ENCODE data around the gene COA1.

COA1 gene

GRCh38 chr7:43616977-43617376, 112.3 kb downstream of the COA1 start:
- no peak overlapping the region for H3K4me3 ChIP-seq (ENCODE audit: control insufficient read depth, low read depth, low read length)
- DNase-seq (ENCODE audit: low read depth): no peak
- TF ChIP-seq, protein P1, sequence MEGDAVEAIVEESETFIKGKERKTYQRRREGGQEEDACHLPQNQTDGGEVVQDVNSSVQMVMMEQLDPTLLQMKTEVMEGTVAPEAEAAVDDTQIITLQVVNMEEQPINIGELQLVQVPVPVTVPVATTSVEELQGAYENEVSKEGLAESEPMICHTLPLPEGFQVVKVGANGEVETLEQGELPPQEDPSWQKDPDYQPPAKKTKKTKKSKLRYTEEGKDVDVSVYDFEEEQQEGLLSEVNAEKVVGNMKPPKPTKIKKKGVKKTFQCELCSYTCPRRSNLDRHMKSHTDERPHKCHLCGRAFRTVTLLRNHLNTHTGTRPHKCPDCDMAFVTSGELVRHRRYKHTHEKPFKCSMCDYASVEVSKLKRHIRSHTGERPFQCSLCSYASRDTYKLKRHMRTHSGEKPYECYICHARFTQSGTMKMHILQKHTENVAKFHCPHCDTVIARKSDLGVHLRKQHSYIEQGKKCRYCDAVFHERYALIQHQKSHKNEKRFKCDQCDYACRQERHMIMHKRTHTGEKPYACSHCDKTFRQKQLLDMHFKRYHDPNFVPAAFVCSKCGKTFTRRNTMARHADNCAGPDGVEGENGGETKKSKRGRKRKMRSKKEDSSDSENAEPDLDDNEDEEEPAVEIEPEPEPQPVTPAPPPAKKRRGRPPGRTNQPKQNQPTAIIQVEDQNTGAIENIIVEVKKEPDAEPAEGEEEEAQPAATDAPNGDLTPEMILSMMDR (conservative IDR thresholded peaks at IDR 0.05; ENCODE audit: control insufficient read depth, insufficient read depth, low read depth, low read length): no peak

- H3K4me3 ChIP-seq (ENCODE audit: control insufficient read depth, low read depth, low read length): no peak overlapping the region
- TF ChIP-seq, protein P1 (conservative IDR thresholded peaks at IDR 0.05; ENCODE audit: control insufficient read depth, insufficient read depth, low read depth, low read length): no peak
- DNase-seq (ENCODE audit: low read depth): no peak
These were observed 113.7 kb downstream of the COA1 start for GRCh38 chr7:43615558-43616145.

DNA sequence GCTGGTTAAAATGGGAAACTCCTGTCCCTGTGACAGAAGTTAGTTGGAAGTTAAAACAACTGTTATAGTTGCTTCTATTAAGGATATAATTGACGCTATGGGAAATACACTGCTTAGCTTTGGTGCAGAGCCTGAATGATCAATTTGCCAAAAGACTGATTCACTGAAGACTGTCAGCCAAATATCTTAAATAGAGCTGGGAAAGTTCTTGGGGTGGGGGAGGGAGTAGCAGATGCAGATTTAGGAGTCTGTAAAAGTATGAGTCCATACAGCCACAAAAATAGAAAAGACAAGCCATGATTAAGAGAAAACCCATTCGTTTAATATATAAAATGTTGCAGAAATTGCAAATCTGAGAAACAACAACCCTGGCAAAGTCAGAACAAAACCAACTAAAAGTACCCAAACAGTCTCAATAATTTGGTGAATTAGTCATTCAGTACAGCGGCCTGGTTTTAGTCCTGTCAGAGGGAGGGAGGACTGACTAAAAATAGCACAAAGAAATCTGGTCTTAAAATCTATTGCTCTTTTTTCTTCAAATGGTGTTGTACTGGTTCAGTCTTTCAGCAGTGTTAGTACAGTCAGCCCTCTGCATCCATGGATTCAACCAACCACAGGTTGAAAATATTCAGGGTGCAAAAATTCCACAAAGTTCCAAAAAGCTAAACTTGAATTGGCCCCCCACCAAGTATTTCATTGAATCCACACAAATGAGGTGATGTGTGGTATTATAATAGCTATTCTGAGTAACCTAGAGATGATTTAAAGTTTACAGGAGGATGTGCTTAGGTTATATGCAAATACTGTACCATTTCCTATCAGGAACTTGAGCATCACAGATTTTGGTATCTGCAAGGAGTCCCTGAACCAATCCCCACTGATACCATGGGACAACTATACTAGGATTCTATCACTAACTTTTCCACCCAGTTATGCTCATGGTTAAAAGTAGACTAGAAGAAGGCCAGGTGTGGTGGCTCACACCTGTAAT, 116.4 kb downstream of the COA1 start:
- TF ChIP-seq, protein P1 (conservative IDR thresholded peaks at IDR 0.05; ENCODE audit: control insufficient read depth, insufficient read depth, low read depth, low read length): no peak
- DNase-seq (ENCODE audit: low read depth): peak; percentile 79
- H3K4me3 ChIP-seq (ENCODE audit: control insufficient read depth, low read depth, low read length): no peak overlapping the region

DNA sequence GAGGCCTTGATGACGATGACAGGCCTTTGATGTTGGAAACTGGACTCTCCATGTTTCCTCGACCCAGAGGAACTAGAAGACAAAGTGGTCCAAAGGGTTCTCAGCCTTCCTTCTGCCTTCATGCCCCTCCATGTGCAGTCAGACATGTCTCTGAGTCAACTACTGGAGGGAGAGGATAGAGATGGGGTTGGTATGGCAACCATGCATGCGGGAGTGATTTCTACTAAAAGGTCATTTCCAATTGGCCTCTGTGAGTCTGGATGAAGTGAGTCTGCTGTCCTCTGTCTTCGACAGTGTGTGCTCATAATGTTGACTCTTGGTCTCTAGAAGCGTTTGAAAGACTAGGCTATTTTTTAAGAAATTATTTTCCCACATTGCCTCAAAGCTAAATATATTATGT, 117.2 kb downstream of the COA1 start:
- TF ChIP-seq, protein P1 (conservative IDR thresholded peaks at IDR 0.05; ENCODE audit: control insufficient read depth, insufficient read depth, low read depth, low read length): no peak
- no peak overlapping the region for H3K4me3 ChIP-seq (ENCODE audit: control insufficient read depth, low read depth, low read length)
- DNase-seq (ENCODE audit: low read depth): peak; percentile 67

DNA sequence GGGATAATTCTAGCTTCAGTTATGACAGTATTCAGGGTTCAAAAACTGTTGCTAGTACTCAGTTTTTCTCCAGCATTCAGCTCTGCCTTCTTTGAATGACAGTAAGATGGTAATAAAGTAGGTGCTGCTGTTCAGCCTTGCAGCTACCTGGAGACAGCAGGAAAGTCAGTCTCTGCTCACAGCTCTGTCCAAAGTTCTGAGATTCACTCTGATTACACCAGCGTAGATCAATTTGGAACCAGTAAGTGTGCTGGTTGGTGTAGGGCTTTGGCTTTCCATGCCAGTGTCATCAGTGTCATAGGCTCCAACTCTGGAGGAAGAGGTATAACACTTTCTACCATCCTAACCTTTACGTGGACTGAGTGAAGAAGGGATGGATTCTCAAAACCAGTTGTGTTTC, 120.2 kb downstream of the COA1 start:
- no peak for DNase-seq (ENCODE audit: low read depth)
- no peak overlapping the region for H3K4me3 ChIP-seq (ENCODE audit: control insufficient read depth, low read depth, low read length)
- TF ChIP-seq, protein P1 (conservative IDR thresholded peaks at IDR 0.05; ENCODE audit: control insufficient read depth, insufficient read depth, low read depth, low read length): no peak

GRCh38 chr7:43604251-43604650, 125.1 kb downstream of the COA1 start:
- TF ChIP-seq, protein P1 (conservative IDR thresholded peaks at IDR 0.05; ENCODE audit: control insufficient read depth, insufficient read depth, low read depth, low read length): no peak
- no peak for DNase-seq (ENCODE audit: low read depth)
- H3K4me3 ChIP-seq (ENCODE audit: control insufficient read depth, low read depth, low read length): no peak overlapping the region
